Eye (tissue), 1 donor: ENCODE data around the gene DAPK3.
A peak's percentile ranks its signal among the peaks of the same experiment; 100 is the strongest.
"Not testable (repeated sequence)": the region's sequence is repeated elsewhere in the genome, so short reads cannot be mapped to it uniquely, and the experiment has no call there.

Experiments
- DNase-seq: peaks from one replicate; pipeline ENCODE4 v3.0.0-alpha.2; 2015

DAPK3 gene

GRCh38 chr19:4000798-4001197 lies 29.9 kb upstream of the DAPK3 start:
- not testable (repeated sequence) for DNase-seq

- not testable (repeated sequence) for DNase-seq
Observed at GRCh38 chr19:3998667-3999412, 27.9 kb upstream of the DAPK3 start.

GRCh38 chr19:3995607-3996006 lies 24.7 kb upstream of the DAPK3 start:
- DNase-seq = no peak

- no peak for DNase-seq
Observed at GRCh38 chr19:3990815-3991117, 19.9 kb upstream of the DAPK3 start.

- peak; percentile 94 for DNase-seq
Observed at GRCh38 chr19:3987619-3988371, 16.9 kb upstream of the DAPK3 start.

- peak; percentile 83 for DNase-seq
Observed at GRCh38 chr19:3986260-3987041, 15.6 kb upstream of the DAPK3 start.

- no peak for DNase-seq
Observed at GRCh38 chr19:3985643-3986259, 14.9 kb upstream of the DAPK3 start.

- peak; percentile 98 for DNase-seq
Observed at GRCh38 chr19:3984908-3985642, 14.2 kb upstream of the DAPK3 start, which contains the start of gene EEF2. Gene EEF2 (minus strand): TSS chr19:3985463. CDS start chr19:3985380, 83 bp downstream.

- no peak for DNase-seq
Observed at GRCh38 chr19:3984584-3984907, 13.6 kb upstream of the DAPK3 start.

- DNase-seq = no peak
Observed at GRCh38 chr19:3983936-3984583, 13.2 kb upstream of the DAPK3 start.

GRCh38 chr19:3983542-3983914 lies 12.6 kb upstream of the DAPK3 start:
- no peak for DNase-seq

GRCh38 chr19:3982701-3983541 lies 12.0 kb upstream of the DAPK3 start:
- DNase-seq = no peak

- no peak for DNase-seq
Observed at GRCh38 chr19:3981736-3982681, 11.1 kb upstream of the DAPK3 start.

GRCh38 chr19:3981373-3981735 lies 10.5 kb upstream of the DAPK3 start:
- no peak for DNase-seq

- DNase-seq = no peak
Observed at GRCh38 chr19:3980353-3981251, 9.7 kb upstream of the DAPK3 start.

- DNase-seq = no peak
Observed at GRCh38 chr19:3979674-3980352, 8.9 kb upstream of the DAPK3 start.

GRCh38 chr19:3979289-3979673 lies 8.4 kb upstream of the DAPK3 start:
- no peak for DNase-seq

GRCh38 chr19:3978145-3978544 lies 7.2 kb upstream of the DAPK3 start:
- DNase-seq = no peak
